Mononuclear cell (primary cell): Measurements from ENCODE around the gene AZIN2. TPM values are rescaled to one million over a fixed set of nuclear protein-coding genes. Genes with fewer than 3 reads are reported as not detected.
"Not testable (repeated sequence)": the region's sequence is repeated elsewhere in the genome, so short reads cannot be mapped to it uniquely, and the experiment has no call there.

ENCODE experiments used
- H3K27me3 ChIP-seq: 2 replicates; pipeline ENCODE4 v1.6.0; 2011; ENCODE audit warnings: low read length, control low read depth; ENCODE audit not compliant: insufficient read depth
- H3K4me1 ChIP-seq: 2 replicates; pipeline ENCODE4 v1.5.1; 2011; ENCODE audit warnings: mild to moderate bottlenecking, low read length, control low read depth; ENCODE audit not compliant: insufficient read depth
- H3K4me3 ChIP-seq: 2 replicates; pipeline ENCODE4 v1.5.1; 2011; ENCODE audit warnings: mild to moderate bottlenecking, low read length, moderate library complexity
- H3K9me3 ChIP-seq: 2 replicates; pipeline ENCODE4 v1.5.1; 2011; ENCODE audit warnings: low read depth, mild to moderate bottlenecking, control low read depth, low read length
- total RNA-seq: library from RNA; depleted of rRNA; stranded (reverse); fragments of >200 nt; gene quantifications from one replicate; pipeline ENCODE4 v1.2.3, GENCODE V29; 2012

The AZIN2 gene
- total RNA-seq, 1 donor: 1.6 TPM

GRCh38 chr1:33048426-33048825, 32.5 kb upstream of the AZIN2 start:
- H3K27me3 ChIP-seq: no peaks in the 10 kb centered on the region
- H3K9me3 ChIP-seq: no peaks in the 10 kb centered on the region
- peaks cover 38% of the 10 kb centered on the region for H3K4me1 ChIP-seq

GRCh38 chr1:33049371-33049770, 31.6 kb upstream of the AZIN2 start:
- peaks cover 38% of the 10 kb centered on the region for H3K4me1 ChIP-seq
- H3K27me3 ChIP-seq: no peaks in the 10 kb centered on the region
- no peak overlapping the region for H3K4me3 ChIP-seq
- no peaks in the 10 kb centered on the region for H3K9me3 ChIP-seq

More at GRCh38 chr1:33048426-33048825, 32.5 kb upstream of the AZIN2 start:
- H3K4me3 ChIP-seq: no peak overlapping the region

DNA sequence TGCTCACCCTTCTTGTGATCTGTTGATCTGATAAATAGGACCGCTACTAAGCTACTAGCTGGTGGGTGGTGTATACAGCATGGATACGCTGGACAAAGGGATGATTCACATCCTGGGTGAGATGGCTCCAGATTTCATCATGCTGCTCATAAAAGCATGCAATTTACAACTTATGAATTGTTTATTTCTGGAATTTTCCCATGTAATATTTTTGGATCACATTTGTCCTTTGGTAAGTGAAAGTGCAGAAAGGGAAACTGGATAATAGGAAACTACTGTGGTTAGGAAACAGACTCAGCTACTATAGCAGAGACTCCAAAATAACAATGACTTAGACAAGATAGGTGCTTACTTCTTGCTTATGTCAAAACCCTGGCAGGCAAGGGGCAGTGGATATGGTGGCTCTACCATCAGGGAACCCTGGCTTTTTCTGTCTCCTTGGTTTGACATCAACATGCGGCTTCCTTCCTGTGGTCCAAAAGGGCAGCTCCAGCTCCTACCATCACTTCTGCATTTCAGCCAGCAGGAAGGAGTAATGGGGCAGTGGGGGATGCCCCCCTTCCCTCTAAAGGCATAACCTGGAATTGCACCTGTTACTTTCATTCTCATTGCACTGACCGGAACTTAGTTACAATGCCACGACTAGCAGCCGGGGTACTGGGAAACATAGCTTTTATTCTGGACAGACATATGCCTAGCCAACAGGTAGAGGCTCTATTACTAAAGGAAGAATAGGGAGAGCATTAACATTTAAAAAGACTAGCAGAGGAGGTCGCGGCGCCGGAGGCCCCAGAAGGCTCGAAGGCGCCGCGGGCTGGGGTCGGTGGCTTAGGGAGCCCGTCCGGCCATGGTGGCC, 30.5 kb upstream of the AZIN2 start:
- peaks cover 35% of the 10 kb centered on the region for H3K4me1 ChIP-seq
- H3K9me3 ChIP-seq: no peaks in the 10 kb centered on the region
- no peak overlapping the region for H3K4me3 ChIP-seq
- H3K27me3 ChIP-seq: no peaks in the 10 kb centered on the region

- Histone ChIP-seq H3K4me1 (peaks cover 13% of the 10 kb centered on the region), H3K4me3 (no peak overlapping the region), H3K27me3 (no peaks in the 10 kb centered on the region), H3K9me3 (no peaks in the 10 kb centered on the region)
These were observed 25.5 kb upstream of the AZIN2 start for GRCh38 chr1:33055210-33056008.

DNA sequence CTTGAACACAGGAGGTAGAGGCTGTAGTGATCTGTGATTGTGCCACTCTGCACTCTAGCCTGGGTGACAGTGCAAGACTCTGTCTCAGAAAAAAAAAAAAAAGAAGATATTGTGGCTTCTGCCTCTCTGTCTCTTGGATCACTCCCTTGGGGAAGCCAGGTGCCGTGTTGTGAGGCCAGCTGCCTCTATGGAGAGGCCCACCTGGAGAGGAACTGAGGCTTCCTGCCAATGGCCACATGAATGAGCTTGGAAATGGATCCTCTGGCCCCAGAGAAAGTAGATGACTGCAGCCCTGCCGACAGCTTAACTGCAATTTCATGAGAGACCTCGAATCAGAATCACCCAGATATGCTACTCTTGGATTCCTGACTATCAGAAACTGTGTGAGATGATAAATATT, 24.5 kb upstream of the AZIN2 start:
- H3K4me3 ChIP-seq: no peak overlapping the region
- no peaks in the 10 kb centered on the region for H3K9me3 ChIP-seq
- H3K27me3 ChIP-seq: no peaks in the 10 kb centered on the region

GRCh38 chr1:33057095-33057494, 23.9 kb upstream of the AZIN2 start:
- Histone ChIP-seq H3K9me3 (no peaks in the 10 kb centered on the region), H3K4me3 (no peak overlapping the region), H3K4me1 (peaks cover 8% of the 10 kb centered on the region), H3K27me3 (no peaks in the 10 kb centered on the region)

More for the DNA sequence above, 24.5 kb upstream of the AZIN2 start:
- peaks cover 8% of the 10 kb centered on the region for H3K4me1 ChIP-seq

DNA sequence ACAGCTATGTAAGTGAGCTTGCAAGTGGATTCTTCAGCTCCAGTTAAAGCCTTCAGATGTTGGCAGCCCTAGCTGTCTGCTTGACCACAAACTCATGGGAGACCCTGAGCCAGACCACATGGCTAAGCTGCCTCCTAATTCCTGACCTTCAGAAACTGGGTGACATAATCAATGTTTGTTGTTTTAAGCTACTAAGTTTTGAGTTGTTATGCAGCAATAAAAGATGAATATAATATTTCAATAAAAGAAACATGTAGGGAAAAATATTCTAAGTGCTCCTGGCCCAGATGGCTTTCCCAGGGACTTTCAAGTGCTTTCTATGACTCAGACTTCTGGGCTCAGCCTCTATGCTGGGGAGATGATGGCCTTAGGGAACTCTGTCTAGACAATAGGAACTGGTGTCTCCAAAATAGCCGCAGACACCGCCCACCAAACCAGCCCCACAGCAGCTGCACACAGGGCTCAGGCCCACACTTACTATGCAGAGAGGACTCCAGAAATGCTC, 20.3 kb upstream of the AZIN2 start:
- Histone ChIP-seq H3K4me1 (peaks cover 4% of the 10 kb centered on the region), H3K4me3 (no peak overlapping the region), H3K27me3 (no peaks in the 10 kb centered on the region), H3K9me3 (peaks cover 26% of the 10 kb centered on the region)

- peaks cover 26% of the 10 kb centered on the region for H3K9me3 ChIP-seq
These were observed 19.1 kb upstream of the AZIN2 start for GRCh38 chr1:33061834-33062233.

GRCh38 chr1:33064284-33064683, 16.7 kb upstream of the AZIN2 start:
- not testable (repeated sequence) for H3K4me3 ChIP-seq, H3K27me3 ChIP-seq, H3K4me1 ChIP-seq
- H3K9me3 ChIP-seq: peaks cover 26% of the 10 kb centered on the region

More at GRCh38 chr1:33061834-33062233, 19.1 kb upstream of the AZIN2 start:
- H3K4me3 ChIP-seq: no peak overlapping the region
- peaks cover 3% of the 10 kb centered on the region for H3K4me1 ChIP-seq
- H3K27me3 ChIP-seq: no peaks in the 10 kb centered on the region

DNA sequence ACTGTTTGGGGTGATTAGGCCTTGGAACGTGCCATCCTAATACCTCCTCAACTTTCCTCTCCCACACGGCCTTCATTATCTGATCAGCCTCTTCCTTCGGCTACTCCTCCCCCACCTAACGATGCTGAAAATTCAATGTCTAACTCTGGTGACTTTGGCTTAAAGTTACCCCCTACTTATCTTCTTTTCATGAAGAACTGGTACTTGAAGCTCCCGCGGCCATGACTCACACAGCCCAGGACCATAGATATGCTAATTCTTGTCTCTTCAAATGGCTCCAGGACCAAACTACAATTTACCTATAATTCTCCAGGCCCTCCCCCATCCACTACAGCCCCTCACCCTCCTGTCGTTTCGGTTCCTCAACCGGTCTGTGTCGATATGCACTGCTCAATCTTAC, 15.7 kb upstream of the AZIN2 start:
- no peaks in the 10 kb centered on the region for H3K4me1 ChIP-seq
- no peak overlapping the region for H3K4me3 ChIP-seq
- H3K9me3 ChIP-seq: peaks cover 26% of the 10 kb centered on the region
- no peaks in the 10 kb centered on the region for H3K27me3 ChIP-seq

DNA sequence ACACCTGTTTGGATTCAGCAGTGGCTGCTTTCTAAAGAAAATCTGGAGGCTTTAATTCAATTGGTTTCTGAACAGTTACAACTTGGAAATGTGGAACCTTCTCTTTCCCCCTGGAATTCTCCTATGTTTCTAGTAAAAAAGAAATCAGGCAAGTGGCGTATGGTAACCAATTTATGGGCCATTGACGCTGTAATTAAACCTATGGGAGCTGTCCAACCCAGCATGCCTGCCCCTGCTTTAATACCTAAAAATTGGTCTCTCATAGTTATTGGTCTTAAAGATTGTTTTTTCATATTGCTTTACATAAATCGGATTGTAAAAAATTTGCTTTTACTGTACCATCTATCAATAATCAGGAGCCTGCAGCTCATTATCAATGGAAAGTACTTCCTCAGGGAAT, 14.5 kb upstream of the AZIN2 start:
- H3K4me3 ChIP-seq, H3K27me3 ChIP-seq, H3K4me1 ChIP-seq: not testable (repeated sequence)
- H3K9me3 ChIP-seq: peaks cover 26% of the 10 kb centered on the region

- peaks cover 19% of the 10 kb centered on the region for H3K9me3 ChIP-seq
- not testable (repeated sequence) for H3K4me1 ChIP-seq, H3K27me3 ChIP-seq, H3K4me3 ChIP-seq
These were observed 12.8 kb upstream of the AZIN2 start for GRCh38 chr1:33068108-33068507.

DNA sequence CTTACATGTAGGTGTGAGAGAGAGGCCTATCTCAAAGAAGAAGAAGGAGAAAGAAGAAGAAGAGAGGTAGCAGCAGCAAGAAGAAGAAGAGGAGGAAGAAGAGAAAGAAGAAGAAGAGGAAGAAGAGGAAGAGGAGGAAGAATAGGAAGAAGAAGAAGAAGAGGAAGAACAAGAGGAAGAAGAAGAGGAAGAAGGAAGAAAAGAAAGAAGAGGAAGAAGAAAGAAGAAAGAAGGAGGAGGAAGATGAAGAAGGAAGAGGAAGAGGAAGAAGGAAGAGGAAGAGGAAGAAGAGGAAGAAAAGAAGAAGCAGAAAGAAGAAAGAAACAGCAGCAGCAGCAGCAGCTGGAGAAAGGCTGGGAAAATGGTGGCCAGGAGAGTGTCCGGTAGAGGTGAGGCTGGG, 10.3 kb upstream of the AZIN2 start:
- Histone ChIP-seq H3K9me3 (no peaks in the 10 kb centered on the region), H3K27me3 (no peaks in the 10 kb centered on the region), H3K4me1 (no peaks in the 10 kb centered on the region), H3K4me3 (no peak overlapping the region)

DNA sequence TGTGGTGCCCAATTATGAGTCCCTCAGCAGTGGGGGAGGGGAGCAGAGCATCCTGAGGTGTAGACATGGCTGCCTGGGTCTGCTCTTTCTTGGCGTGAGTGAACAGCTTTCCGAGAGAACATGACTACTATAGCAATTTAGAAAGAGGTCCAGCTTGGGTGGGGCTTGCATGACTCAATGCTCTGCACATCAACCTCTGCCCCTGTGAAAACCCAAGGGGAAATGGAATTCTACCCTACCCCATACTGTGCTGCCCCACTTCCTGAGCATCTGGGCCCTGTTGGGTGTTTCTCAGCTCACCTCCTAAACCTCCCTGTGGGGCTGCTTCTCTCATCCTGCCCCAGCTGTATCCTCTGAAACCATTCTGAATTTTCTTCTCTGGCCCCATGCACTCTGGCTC, 8.2 kb upstream of the AZIN2 start:
- H3K4me3 ChIP-seq: no peak overlapping the region
- no peaks in the 10 kb centered on the region for H3K4me1 ChIP-seq
- no peaks in the 10 kb centered on the region for H3K27me3 ChIP-seq
- H3K9me3 ChIP-seq: no peaks in the 10 kb centered on the region

GRCh38 chr1:33074193-33074945, 6.6 kb upstream of the AZIN2 start:
- H3K9me3 ChIP-seq: no peaks in the 10 kb centered on the region
- no peaks in the 10 kb centered on the region for H3K4me1 ChIP-seq
- no peaks in the 10 kb centered on the region for H3K27me3 ChIP-seq
- no peak overlapping the region for H3K4me3 ChIP-seq
